Measurements from ENCODE around the gene REXO1.

- TF ChIP-seq CTCF (IDR thresholded peaks at IDR 0.05; ENCODE audit: extremely low read depth in 1 of 2, insufficient read depth in 1 of 2, low read depth in 1 of 2, low read length in 2 of 2) (no peak), POLR2A (IDR thresholded peaks at IDR 0.05; ENCODE audit: low read depth, low read length) (no peak), EZH2 (IDR thresholded peaks at IDR 0.05; ENCODE audit: borderline replicate concordance, low read depth, low read length, severe bottlenecking) (peak; percentile 85)
Observed at GRCh38 chr19:1776606-1777147, 71.6 kb downstream of the REXO1 start.

Data from endothelial cell of umbilical vein (primary cell).